NCI-H226 (cell line): Measurements from ENCODE around the gene RAD51B.
A peak's percentile ranks its signal among the peaks of the same experiment; 100 is the strongest.

Experiments used
- DNase-seq: peaks from one replicate; pipeline ENCODE4 v3.0.0-alpha.2; 2015

Gene RAD51B

GRCh38 chr14:68669111-68669511, 849.5 kb downstream of the RAD51B start:
- no peak for DNase-seq

GRCh38 chr14:68669603-68670358, 850.2 kb downstream of the RAD51B start:
- DNase-seq, result no peak

GRCh38 chr14:68670359-68670715, 850.8 kb downstream of the RAD51B start:
- no peak for DNase-seq

GRCh38 chr14:68671909-68672308, 852.3 kb downstream of the RAD51B start:
- DNase-seq, result no peak

GRCh38 chr14:68672609-68673285, 853.2 kb downstream of the RAD51B start:
- no peak for DNase-seq

GRCh38 chr14:68673464-68673863, 853.9 kb downstream of the RAD51B start:
- no peak for DNase-seq

- no peak for DNase-seq
Observed at GRCh38 chr14:68674538-68675232, 855.1 kb downstream of the RAD51B start.

- DNase-seq, result peak; percentile 56
Observed at GRCh38 chr14:68675233-68675577, 855.6 kb downstream of the RAD51B start.

- no peak for DNase-seq
Observed at GRCh38 chr14:68676511-68676943, 856.9 kb downstream of the RAD51B start.

- DNase-seq, result no peak
Observed at GRCh38 chr14:68677476-68677875, 857.9 kb downstream of the RAD51B start.

- no peak for DNase-seq
Observed at GRCh38 chr14:68677901-68678300, 858.3 kb downstream of the RAD51B start.

GRCh38 chr14:68678471-68678870, 858.9 kb downstream of the RAD51B start:
- no peak for DNase-seq

- DNase-seq, result no peak
Observed at GRCh38 chr14:68679301-68679700, 859.7 kb downstream of the RAD51B start.

GRCh38 chr14:68679746-68680467, 860.3 kb downstream of the RAD51B start:
- DNase-seq, result no peak

- no peak for DNase-seq
Observed at GRCh38 chr14:68680541-68681051, 861.0 kb downstream of the RAD51B start.

GRCh38 chr14:68681256-68682011, 861.9 kb downstream of the RAD51B start:
- DNase-seq, result no peak

- DNase-seq, result peak; percentile 61
Observed at GRCh38 chr14:68682166-68683103, 862.9 kb downstream of the RAD51B start.

GRCh38 chr14:68683326-68683725, 863.7 kb downstream of the RAD51B start:
- DNase-seq, result no peak

GRCh38 chr14:68684466-68685418, 865.2 kb downstream of the RAD51B start:
- DNase-seq, result peak; percentile 50
